Iris pigment epithelial cell (primary cell): Measurements from ENCODE around the gene ANKRD44.

Experiments
- DNase-seq: peaks from one replicate; pipeline ENCODE4 v3.0.0-alpha.2; 2011; ENCODE audit warnings: low read depth

Gene ANKRD44

DNA sequence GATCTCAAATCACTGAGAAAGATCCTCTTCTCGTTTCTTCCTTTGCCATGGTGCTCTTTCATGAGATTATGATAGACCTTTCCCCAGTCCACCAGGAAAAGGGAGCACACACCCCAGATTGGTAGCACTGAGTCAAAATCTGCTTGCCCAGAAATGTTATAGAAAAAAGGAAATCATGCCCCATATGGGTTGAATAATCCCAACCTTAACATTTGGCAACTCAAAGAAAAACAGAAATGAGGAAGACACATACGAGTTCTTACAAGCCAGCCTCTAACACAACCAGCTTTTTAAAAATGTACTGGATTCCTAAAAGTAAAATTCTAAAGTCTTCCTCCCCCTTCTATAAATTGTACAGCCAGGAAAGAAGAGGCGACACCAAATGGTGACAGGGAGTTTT is 103.0 kb downstream of the ANKRD44 start:
- DNase-seq: no peak

GRCh38 chr2:197207106-197207505 is 103.5 kb downstream of the ANKRD44 start:
- DNase-seq: no peak

GRCh38 chr2:197205585-197206215 is 104.9 kb downstream of the ANKRD44 start:
- DNase-seq: no peak

GRCh38 chr2:197204519-197205250 is 105.9 kb downstream of the ANKRD44 start:
- DNase-seq: no peak

DNA sequence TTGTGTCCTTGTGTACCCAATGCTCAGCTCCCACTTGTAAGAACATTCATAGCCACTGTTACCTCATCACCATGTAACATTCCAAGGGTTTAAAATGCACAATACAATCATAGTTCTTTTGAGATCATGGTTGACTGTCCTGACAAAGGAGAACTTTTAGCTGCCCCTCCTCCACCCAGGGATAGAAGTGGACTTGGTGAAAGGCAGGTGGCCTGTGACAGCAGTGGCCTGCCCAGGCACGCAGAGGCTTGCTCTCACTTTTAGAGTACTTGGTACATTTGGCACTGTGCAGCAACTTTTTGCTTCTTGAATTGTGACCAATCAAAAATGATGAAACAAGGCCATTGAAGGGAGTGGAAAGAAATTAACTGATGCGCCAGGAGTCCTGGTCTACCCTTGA is 108.7 kb downstream of the ANKRD44 start:
- no peak for DNase-seq

DNA sequence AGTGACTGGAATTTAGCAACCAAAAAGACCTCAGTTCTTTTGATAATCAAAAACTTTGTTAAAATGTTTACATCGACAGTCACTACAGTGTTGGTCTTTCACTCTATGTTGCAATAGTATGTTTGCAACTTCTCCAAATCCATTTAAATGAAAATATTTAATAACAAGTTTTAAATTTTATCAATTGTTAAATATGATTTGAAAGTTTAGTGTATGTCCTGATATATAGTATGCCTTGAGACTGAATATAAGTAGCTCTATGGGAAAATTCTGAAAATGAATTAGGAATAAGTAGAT is 109.9 kb downstream of the ANKRD44 start:
- no peak for DNase-seq

- no peak for DNase-seq
These were observed 110.4 kb downstream of the ANKRD44 start for GRCh38 chr2:197200051-197200761.

GRCh38 chr2:197198890-197199289 is 111.7 kb downstream of the ANKRD44 start:
- no peak for DNase-seq

DNA sequence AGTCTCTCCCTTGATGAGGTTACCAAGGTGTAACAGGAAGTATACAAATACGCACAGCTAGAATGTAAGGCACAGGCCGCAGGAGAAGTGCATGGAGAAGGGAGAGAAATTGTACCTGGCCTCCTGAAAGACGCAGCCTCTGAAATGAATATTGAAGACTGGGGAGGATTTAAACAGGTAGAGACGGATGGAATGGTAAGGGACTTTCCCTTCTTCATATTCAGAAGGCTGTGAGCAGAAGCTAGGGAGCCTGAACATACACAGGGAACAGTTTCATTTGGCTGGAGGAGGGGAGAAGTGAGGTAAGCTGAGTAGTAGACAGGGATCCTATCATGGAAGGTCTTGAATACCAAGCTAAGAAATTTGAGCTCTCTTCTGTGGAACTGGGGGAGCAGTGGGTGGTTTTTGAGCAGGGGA is 112.7 kb downstream of the ANKRD44 start:
- no peak for DNase-seq

DNA sequence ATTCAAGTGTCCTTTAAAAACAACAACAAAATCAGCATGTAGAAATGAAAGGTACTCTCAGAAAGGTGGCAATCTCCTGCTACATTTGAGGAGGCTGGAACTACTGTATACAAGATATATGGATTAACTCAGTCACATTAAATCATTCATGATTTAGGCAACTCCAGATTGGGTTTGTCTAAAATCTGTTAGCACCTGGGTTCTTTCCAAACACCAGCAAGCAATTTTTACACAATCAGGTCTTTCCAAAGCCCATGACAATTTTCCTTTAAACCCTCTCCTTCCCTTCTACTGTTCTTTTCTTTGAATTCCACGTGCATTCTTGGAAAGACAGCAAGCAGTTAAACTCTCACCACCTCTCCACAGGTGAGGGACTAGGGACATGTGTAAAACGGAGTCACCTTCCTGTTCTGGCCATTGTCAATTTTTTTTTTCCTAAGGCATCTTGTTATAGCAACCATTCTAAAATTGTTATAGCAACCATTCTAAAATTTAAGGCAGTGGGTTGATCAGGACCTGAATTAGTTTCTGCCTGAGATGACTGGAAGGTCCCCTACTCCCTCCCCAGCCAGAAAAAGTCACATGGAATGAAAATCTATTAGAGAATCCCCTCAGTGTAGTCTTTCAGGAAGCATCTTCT is 113.9 kb downstream of the ANKRD44 start:
- DNase-seq: no peak

DNA sequence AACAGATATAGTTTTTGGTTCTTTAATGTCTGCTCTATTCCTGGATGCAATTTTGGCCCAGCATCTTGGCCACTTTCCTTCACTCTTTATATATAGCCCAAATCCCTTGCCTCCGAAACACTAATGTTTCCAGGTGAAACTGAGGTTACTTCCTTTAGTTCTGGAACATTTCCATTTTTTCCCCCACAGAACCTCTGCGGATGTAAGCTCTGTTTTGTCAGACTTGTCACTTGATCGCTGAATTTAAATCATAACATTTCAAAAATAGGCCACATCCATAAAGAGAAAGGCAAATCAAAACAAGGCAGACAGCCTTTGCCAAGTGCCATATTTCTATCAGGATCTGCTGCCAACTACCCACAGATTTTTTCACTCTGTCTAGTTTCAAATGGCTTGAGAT is 115.1 kb downstream of the ANKRD44 start:
- no peak for DNase-seq

DNA sequence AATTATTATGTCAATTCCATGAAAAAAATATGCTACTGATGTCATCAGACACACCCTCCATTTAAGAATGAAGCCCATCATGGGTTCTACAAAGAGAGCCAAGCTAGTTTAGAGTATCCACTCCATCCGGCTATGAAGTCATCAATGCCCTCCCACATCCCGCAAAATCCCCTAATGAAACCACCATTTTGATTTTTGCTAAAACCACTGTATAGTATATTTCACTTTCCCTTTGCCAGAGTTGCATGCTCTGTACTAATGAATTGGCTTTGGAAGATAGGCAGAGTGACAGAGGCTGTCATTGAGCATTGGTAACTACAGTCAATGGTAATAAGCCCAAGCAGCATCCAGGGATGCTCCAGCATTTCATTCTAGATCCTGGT is 118.6 kb downstream of the ANKRD44 start:
- DNase-seq: no peak

DNA sequence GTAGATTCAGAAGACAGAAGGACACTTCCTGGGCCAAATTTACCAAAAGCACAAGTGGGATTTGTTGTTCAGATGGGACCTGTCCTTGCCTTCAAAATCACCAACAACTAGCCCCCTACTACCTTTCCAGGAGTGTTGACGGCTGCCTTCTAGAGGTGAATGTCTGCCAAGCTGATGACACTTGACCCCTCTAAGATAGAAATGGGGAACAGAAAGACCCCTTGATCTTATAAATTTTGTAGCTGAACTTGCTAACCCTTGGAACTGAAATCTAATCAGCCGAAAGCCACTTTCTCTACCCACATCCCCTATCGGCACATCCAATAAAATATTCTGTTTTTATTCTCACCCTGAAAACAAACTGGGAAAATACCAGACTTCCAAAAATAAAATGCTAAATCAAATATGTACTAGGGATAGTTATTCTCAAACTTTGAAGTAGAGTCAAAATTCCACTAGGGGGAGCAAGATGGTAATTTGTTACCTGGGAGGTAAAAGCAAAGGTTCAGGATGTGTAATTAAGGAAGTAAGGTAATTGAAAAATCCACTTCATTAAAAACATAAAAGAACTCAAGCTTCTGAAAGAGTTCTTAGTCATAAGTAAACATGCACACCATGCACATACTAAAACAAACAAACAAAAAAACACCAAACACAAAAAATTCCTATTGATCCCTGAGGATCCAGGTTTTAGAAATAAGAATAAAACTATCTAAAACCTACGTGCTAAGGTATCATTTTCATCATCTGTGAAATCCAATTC is 119.2 kb downstream of the ANKRD44 start:
- peak; percentile 25 for DNase-seq

GRCh38 chr2:197190100-197190432 is 120.5 kb downstream of the ANKRD44 start:
- no peak for DNase-seq

DNA sequence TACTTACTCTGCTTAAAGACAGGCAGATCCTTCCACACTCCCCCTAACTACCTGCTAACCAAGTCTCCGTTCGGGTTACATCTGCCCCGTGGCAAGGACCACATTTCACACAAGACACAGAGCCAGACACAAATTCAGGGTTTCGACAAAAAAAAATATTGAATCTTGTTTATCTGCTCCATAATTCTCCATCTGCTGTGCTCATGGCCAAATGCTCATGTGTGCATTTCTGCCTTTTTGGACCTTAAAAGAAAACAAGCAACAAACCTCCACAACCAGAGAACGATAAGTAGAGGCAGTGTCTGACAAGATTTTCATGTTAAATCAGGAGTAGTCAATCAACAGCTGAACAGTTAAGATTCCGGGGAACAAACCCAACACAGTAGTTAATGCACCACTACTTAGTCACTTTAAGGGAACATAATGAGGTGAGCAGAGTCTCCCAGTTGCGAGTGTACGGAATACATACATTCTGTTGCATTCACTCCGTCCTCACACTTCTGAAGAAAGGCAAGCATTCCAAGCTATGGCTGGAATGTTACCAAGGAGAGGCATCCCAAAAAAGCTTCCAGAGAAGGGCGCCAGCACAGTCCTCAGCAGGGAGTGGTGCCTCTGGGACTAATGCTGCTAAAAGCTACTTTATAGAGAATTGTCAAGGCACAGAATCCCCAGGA is 121.0 kb downstream of the ANKRD44 start:
- DNase-seq: no peak

GRCh38 chr2:197185676-197186075 is 124.9 kb downstream of the ANKRD44 start:
- no peak for DNase-seq

- no peak for DNase-seq
These were observed 125.5 kb downstream of the ANKRD44 start for GRCh38 chr2:197184959-197185586.

DNA sequence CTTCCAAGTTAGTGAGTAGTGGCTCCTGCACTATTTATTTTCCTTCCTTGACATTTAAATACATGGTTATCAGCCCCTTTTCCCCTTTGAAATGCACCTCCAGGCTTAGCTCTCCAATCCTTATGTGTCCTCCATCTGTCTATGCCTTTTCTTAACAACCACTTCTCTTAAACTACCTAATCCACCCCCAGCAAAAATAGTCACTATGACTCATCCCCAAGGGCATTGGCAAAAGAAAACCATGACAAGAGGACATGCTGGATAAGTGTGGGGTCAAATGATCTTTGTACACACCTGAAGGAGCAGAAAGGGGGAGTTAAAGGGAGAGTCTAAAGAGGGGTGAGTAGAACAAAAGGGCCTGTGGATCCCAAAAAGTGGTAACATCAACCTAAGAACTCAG is 127.2 kb downstream of the ANKRD44 start:
- DNase-seq: no peak

GRCh38 chr2:197182668-197183067 is 127.9 kb downstream of the ANKRD44 start:
- no peak for DNase-seq

DNA sequence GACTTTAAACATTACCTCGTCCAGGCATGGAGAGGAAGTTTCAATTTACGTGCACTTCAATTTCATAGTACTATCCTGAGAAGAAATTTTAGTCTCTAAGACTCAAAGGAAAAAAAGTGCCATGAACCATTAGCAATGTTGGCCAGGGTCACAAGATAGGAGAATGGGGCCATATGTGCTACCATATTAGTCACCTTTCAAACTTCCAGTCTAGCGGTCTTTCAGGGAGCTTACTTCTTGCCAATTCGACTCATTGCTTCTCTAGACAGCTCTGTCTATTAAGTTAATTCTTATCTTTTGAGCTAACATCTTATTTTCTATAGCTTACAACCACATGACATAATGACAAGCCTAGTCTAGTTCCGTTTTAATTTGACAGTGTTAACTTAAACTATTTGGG is 129.1 kb downstream of the ANKRD44 start:
- DNase-seq: peak; percentile 59

- peak; percentile 75 for DNase-seq
These were observed 130.7 kb downstream of the ANKRD44 start for GRCh38 chr2:197179744-197180498.
